ENCODE measurements around the gene SFR1. TPM values are rescaled to one million over a fixed set of nuclear protein-coding genes. Genes with fewer than 3 reads are reported as not detected.

The SFR1 gene
- total and polyA plus RNA-seq, 8 donors = 0.58 to 13.1 (median 4.8) TPM

DNA sequence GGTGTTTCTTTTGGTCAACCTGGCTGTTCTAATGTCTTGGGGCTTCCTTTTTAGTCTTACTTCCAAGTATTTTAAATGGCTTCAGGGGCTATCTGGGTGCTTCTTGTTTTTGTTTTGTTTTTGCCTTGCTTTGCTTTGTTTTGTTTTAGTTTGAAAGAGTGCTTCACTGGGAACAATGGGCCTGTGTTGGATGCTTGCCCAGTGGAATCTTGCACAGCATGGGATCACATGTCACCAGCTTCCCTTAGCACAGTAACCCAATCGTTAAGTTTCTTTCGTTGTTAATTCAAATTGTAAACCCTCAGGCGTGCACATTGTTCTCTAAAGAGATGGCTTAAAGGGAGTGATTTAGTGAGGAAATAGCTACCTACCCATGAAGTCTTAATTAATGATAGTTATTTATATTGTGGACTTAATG lies 45.2 kb upstream of the SFR1 start:
- no peak for TF ChIP-seq POLR2AphosphoS5 (IDR thresholded peaks at IDR 0.05)
- Histone ChIP-seq H3K4me1 (peaks cover 0 to 7% (median 0%) of the 10 kb centered on the region in 4 donors), H3K36me3 (no peaks in the 10 kb centered on the region), H3K4me3 (no peak overlapping the region), H3K27me3 (no peaks in the 10 kb centered on the region), H3K9me3 (no peaks in the 10 kb centered on the region), H3K27ac (no peak overlapping the region)
- WGBS, 5 donors = 15 to 30% (median 20%) methylated on average over 3 of the region's 3 CpGs
- DNase-seq = peak; percentile 35 to 77
- intact Hi-C loops (cut with DNase I; ENCODE audit: low total_unique reads) = no loop called here

DNA sequence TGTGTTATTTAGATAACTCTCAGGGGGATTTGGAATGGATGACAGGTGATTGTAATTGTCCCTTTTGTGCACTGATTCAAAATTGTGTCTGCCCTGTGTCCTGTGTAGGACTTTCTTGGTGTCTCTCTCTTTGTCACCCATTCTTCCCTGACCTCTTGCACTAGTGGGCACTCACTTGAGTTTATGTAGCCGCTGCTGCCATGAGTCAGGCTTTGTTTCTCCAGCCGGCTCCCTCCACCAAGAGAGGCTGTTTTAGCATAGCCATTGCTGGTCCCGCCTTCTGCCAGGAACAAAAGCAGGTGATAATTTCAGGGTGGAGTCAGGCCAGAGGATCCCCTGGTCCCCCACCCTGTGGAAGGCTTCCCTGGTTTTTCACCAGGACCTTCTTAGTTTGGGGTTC lies 44.7 kb upstream of the SFR1 start:
- Histone ChIP-seq H3K36me3 (no peaks in the 10 kb centered on the region), H3K9me3 (no peaks in the 10 kb centered on the region), H3K4me1 (peaks cover 0 to 7% (median 0%) of the 10 kb centered on the region in 4 donors), H3K4me3 (no peak overlapping the region), H3K27ac (no peak overlapping the region), H3K27me3 (no peaks in the 10 kb centered on the region)
- 31 to 72% (median 40%) methylated on average over 3 of the region's 3 CpGs for WGBS, 5 donors
- TF ChIP-seq EP300 (IDR thresholded peaks at IDR 0.05) (no peak), POLR2AphosphoS5 (IDR thresholded peaks at IDR 0.05) (no peak), POLR2A (IDR thresholded peaks at IDR 0.05) (no peak)
- TF ChIP-seq, protein P1, sequence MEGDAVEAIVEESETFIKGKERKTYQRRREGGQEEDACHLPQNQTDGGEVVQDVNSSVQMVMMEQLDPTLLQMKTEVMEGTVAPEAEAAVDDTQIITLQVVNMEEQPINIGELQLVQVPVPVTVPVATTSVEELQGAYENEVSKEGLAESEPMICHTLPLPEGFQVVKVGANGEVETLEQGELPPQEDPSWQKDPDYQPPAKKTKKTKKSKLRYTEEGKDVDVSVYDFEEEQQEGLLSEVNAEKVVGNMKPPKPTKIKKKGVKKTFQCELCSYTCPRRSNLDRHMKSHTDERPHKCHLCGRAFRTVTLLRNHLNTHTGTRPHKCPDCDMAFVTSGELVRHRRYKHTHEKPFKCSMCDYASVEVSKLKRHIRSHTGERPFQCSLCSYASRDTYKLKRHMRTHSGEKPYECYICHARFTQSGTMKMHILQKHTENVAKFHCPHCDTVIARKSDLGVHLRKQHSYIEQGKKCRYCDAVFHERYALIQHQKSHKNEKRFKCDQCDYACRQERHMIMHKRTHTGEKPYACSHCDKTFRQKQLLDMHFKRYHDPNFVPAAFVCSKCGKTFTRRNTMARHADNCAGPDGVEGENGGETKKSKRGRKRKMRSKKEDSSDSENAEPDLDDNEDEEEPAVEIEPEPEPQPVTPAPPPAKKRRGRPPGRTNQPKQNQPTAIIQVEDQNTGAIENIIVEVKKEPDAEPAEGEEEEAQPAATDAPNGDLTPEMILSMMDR (IDR thresholded peaks at IDR 0.05) = no peak
- intact Hi-C loops (cut with DNase I; ENCODE audit: low total_unique reads) = no loop called here
- peak in 1 of 2 donors; percentile 19 for DNase-seq

DNA sequence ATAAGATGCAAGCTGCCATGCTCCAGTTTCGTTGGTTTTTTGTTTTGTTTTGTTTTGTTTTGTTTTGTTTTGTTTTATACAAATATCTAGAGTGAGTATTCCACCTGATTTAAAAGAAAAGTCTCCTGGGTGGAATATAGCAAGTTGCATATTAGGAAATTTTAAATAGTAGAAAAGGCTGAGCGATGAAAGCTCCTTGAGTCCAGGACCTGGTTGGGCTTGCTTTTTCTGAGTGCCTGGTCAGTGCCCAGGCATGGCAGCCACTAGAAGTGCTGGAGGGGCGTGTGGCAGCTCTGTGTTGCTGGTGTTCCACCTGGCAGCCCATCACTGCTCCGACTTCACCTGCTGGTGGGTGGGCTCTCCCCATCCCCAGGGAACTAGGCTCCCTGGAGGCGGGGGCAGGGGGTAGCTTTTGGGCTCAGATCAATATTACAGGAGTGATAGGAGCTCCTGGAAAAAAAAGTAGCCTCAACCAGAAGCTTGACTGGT lies 44.3 kb upstream of the SFR1 start:
- H3K9me3 ChIP-seq = no peaks in the 10 kb centered on the region
- no peak overlapping the region for H3K27ac ChIP-seq
- no peaks in the 10 kb centered on the region for H3K27me3 ChIP-seq
- TF ChIP-seq EP300 (IDR thresholded peaks at IDR 0.05) (no peak), POLR2AphosphoS5 (IDR thresholded peaks at IDR 0.05) (no peak), POLR2A (IDR thresholded peaks at IDR 0.05) (no peak)
- TF ChIP-seq, protein P1 (IDR thresholded peaks at IDR 0.05) = no peak
- H3K4me1 ChIP-seq = peaks cover 0 to 7% (median 0%) of the 10 kb centered on the region in 4 donors
- 72 to 88% (median 80%) methylated on average over 5 of the region's 5 CpGs for WGBS, 5 donors
- no peak for DNase-seq
- H3K36me3 ChIP-seq = no peaks in the 10 kb centered on the region
- no peak overlapping the region for H3K4me3 ChIP-seq
- intact Hi-C loops (cut with DNase I; ENCODE audit: low total_unique reads) = no loop called here

DNA sequence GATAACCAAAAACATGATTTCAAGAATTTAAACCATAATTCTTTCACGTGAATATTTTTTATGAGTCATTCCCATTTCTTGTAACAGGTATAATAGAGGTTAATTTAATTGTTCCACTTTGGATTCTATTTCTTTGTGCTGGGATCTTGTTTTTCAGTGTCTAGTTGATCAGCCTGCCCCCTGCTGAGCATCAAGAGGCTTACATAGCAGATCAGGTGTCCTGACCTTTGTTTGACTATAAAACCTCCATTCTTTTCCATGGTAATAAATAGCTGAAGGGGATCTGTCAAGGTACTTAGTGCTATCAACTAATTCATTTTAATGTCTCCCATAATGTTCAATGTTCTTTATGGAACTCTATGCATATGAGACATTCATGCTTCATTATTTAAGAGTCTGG lies 41.2 kb upstream of the SFR1 start:
- peaks cover 0 to 7% (median 0%) of the 10 kb centered on the region in 4 donors for H3K4me1 ChIP-seq
- H3K27ac ChIP-seq = no peak overlapping the region
- H3K36me3 ChIP-seq = no peaks in the 10 kb centered on the region
- WGBS, 5 donors = 43 to 59% (median 53%) methylated on average over 1 of the region's 1 CpG
- TF ChIP-seq, protein P1 (IDR thresholded peaks at IDR 0.05) = peak in 1 of 7 experiments; percentile 10
- TF ChIP-seq EP300 (IDR thresholded peaks at IDR 0.05) = no peak
- intact Hi-C loops (cut with DNase I; ENCODE audit: low total_unique reads) = no loop called here
- H3K4me3 ChIP-seq = no peak overlapping the region
- no peaks in the 10 kb centered on the region for H3K27me3 ChIP-seq
- peak in 1 of 2 donors; percentile 58 for DNase-seq
- no peaks in the 10 kb centered on the region for H3K9me3 ChIP-seq

DNA sequence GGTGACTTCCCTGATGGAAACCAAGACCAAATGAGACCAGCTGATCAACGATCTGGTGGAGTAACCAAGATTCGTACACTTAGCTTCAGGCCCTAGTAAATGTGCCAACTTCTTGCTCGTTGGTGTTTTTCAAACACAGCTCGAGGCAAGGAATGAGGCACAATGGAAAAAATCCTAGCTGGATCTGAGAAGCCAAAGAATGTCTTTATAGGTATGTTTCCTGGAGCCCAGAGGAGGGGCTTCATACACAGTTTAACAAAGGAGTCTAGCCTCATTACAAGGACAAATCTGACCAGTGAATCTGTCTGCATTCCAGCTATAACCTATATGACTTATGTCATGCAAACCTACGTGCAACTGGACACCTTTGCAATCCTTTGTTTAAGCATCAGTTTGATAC lies 40.0 kb upstream of the SFR1 start:
- Histone ChIP-seq H3K4me3 (no peak overlapping the region), H3K36me3 (no peaks in the 10 kb centered on the region), H3K4me1 (peaks cover 0 to 2% (median 0%) of the 10 kb centered on the region in 4 donors), H3K27ac (no peak overlapping the region), H3K9me3 (no peaks in the 10 kb centered on the region), H3K27me3 (no peaks in the 10 kb centered on the region)
- TF ChIP-seq EP300 (IDR thresholded peaks at IDR 0.05) (no peak), POLR2AphosphoS5 (IDR thresholded peaks at IDR 0.05) (no peak), POLR2A (IDR thresholded peaks at IDR 0.05) (no peak)
- TF ChIP-seq, protein P1 (IDR thresholded peaks at IDR 0.05) = no peak
- WGBS, 5 donors = 69 to 82% (median 81%) methylated on average over 5 of the region's 5 CpGs
- intact Hi-C loops (cut with DNase I; ENCODE audit: low total_unique reads) = no loop called here
- DNase-seq = no peak
